SU-DHL-6 (cell line): ENCODE data around the gene NUSAP1.

Experiments
- H2AFZ ChIP-seq: fragments of 200-600 bp; sonication (generic); 2 replicates; pipeline ENCODE4 v1.6.1; 2014; ENCODE audit warnings: low read depth, mild to moderate bottlenecking, moderate library complexity, mixed read lengths, antibody characterized with exemption, low read length; ENCODE audit not compliant: severe bottlenecking
- H3F3A ChIP-seq: fragments of 200-600 bp; shearing (Covaris generic); 2 replicates; pipeline ENCODE4 v1.6.0; 2016; ENCODE audit warnings: antibody characterized with exemption, mild to moderate bottlenecking; ENCODE audit not compliant: insufficient read depth
- H3K27ac ChIP-seq: fragments of 200-600 bp; sonication (generic); 2 replicates; pipeline ENCODE4 v1.5.1; 2016; ENCODE audit warnings: low read depth, mild to moderate bottlenecking, low read length, moderate library complexity, mixed read lengths
- H3K27me3 ChIP-seq: fragments of 200-600 bp; sonication (generic), shearing (Covaris generic); 2 replicates; pipeline ENCODE4 v1.6.0; 2014; ENCODE audit warnings: mild to moderate bottlenecking, low read length
- H3K36me3 ChIP-seq: fragments of 200-600 bp; sonication (generic); 2 replicates; pipeline ENCODE4 v1.6.1; 2014; ENCODE audit warnings: mild to moderate bottlenecking, low read length, mixed read lengths
- H3K4me2 ChIP-seq: fragments of 300-600, 200-600 bp; shearing (Covaris generic), sonication (generic); 2 replicates; pipeline ENCODE4 v1.6.0; 2014; ENCODE audit warnings: low read length, low read depth, mild to moderate bottlenecking; ENCODE audit not compliant: poor library complexity, severe bottlenecking
- H3K4me3 ChIP-seq: fragments of 200-600 bp; sonication (generic); 2 replicates; pipeline ENCODE4 v1.5.1; 2014; ENCODE audit warnings: antibody characterized with exemption, low read length, mild to moderate bottlenecking, mixed read lengths; ENCODE audit not compliant: insufficient read depth, poor library complexity, severe bottlenecking
- H3K79me2 ChIP-seq: fragments of 200-600 bp; sonication (generic); 2 replicates; pipeline ENCODE4 v1.6.1; 2014; ENCODE audit warnings: mild to moderate bottlenecking, low read length, moderate library complexity; ENCODE audit not compliant: insufficient read depth
- H3K9ac ChIP-seq: fragments of 200-600 bp; sonication (generic); 2 replicates; pipeline ENCODE4 v1.7.0; 2014; ENCODE audit warnings: mild to moderate bottlenecking, low read length
- H3K9me2 ChIP-seq: fragments of 200-600 bp; sonication (generic); replicated peaks from 2 replicates; pipeline ENCODE4 v1.6.1; 2014; ENCODE audit warnings: low read length; ENCODE audit not compliant: insufficient read depth
- H3K9me3 ChIP-seq: fragments of 200-600 bp; sonication (generic); 2 replicates; pipeline ENCODE4 v1.6.1; 2014; ENCODE audit warnings: low read length, mixed read lengths; ENCODE audit not compliant: insufficient read depth
- H4K20me1 ChIP-seq: fragments of 200-600 bp; sonication (generic); 2 replicates; pipeline ENCODE4 v1.6.1; 2014; ENCODE audit warnings: low read depth, mild to moderate bottlenecking, antibody characterized with exemption, low read length, moderate library complexity, mixed read lengths
- EZH2phosphoT487 ChIP-seq: fragments of 200-600 bp; sonication (generic), shearing (Covaris generic); conservative IDR thresholded peaks from 2 replicates; pipeline ENCODE4 v1.6.1; 2018; ENCODE audit warnings: mild to moderate bottlenecking, antibody characterized with exemption, low read length, moderate library complexity, mixed read lengths
- TF ChIP-seq, protein P1 (sequence below): fragments of 200-600 bp; sonication (generic); IDR thresholded peaks from one replicate; pipeline ENCODE4 v1.5.1; 2017; ENCODE audit warnings: antibody characterized with exemption, mild to moderate bottlenecking, low read length, moderate library complexity; ENCODE audit not compliant: insufficient read depth, poor library complexity, severe bottlenecking

NUSAP1 gene

DNA sequence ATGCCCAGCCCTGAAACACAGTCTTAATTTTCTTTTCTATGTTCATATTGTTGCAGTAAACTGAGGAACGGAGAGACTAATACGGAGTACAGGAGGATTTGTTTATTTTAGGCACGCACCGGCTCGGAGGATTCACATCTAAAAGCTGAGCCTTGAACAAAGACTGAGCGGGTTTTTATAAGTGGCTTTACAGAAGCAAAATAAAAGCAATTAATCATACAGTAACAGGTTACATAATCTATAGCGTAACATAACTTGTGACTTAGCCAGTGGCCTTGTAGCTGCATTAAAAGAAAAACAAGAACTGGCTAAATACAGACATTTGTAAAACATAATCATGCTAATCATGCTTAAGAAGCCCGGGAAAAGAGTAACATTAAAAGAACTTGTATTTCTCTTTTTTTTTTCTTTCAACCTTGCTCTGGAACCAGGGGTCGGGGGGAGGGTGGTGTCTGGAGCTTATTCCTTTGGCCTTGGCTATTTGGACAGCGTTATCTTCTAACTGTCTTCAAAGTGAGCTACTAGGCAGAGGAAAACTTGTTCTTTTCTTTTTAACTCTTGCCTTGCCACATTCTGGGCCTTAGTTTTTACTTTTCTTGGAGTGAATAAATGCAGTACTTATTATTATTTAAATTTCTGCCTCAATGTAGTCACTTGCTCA, 17.5 kb downstream of the NUSAP1 start:
- Histone ChIP-seq H3K4me2 (no peak overlapping the region), H3K9me3 (no peaks in the 10 kb centered on the region), H3K4me3 (no peak overlapping the region), H3K9me2 (no peaks in the 10 kb centered on the region), H4K20me1 (0 out of 2 replicates have a peak, but pooled peaks cover 6% of the 10 kb centered on the region), H2AFZ (no peak overlapping the region), H3K36me3 (peaks cover 52% of the 10 kb centered on the region), H3K9ac (no peak overlapping the region), H3K27ac (no peak overlapping the region), H3F3A (peaks cover 13% of the 10 kb centered on the region; the same call in 1 of the 2 replicates), H3K79me2 (peaks cover 36% of the 10 kb centered on the region), H3K27me3 (no peaks in the 10 kb centered on the region)
- TF ChIP-seq, protein P1, sequence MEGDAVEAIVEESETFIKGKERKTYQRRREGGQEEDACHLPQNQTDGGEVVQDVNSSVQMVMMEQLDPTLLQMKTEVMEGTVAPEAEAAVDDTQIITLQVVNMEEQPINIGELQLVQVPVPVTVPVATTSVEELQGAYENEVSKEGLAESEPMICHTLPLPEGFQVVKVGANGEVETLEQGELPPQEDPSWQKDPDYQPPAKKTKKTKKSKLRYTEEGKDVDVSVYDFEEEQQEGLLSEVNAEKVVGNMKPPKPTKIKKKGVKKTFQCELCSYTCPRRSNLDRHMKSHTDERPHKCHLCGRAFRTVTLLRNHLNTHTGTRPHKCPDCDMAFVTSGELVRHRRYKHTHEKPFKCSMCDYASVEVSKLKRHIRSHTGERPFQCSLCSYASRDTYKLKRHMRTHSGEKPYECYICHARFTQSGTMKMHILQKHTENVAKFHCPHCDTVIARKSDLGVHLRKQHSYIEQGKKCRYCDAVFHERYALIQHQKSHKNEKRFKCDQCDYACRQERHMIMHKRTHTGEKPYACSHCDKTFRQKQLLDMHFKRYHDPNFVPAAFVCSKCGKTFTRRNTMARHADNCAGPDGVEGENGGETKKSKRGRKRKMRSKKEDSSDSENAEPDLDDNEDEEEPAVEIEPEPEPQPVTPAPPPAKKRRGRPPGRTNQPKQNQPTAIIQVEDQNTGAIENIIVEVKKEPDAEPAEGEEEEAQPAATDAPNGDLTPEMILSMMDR, result no peak
- TF ChIP-seq EZH2phosphoT487, result no peak

DNA sequence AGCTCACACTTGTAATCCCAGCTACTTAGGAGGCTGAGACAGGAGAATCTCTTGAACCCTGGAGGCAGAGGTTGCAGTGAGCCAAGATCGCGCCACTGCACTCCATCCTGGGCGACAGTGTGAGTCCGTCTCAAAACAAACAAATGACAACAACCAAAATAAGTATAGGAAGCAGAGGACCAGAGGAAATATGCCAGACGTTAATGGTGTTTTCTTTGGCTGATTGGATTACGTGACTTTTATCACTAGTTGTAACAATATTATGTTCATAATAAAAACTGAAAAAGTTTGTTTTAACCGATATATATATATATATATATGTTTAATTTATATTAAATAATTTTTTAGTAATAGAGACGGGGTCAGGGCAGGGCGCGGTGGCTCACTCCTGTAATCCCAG, 21.7 kb downstream of the NUSAP1 start:
- no peak overlapping the region for H3K4me3 ChIP-seq
- H3K9me3 ChIP-seq, result no peaks in the 10 kb centered on the region
- H3K4me2 ChIP-seq, result no peak overlapping the region
- H3K27ac ChIP-seq, result no peak overlapping the region
- H2AFZ ChIP-seq, result no peak overlapping the region
- H3K36me3 ChIP-seq, result peaks cover 67% of the 10 kb centered on the region
- H3K27me3 ChIP-seq, result no peaks in the 10 kb centered on the region
- H4K20me1 ChIP-seq, result 0 out of 2 replicates have a peak, but pooled peaks cover 6% of the 10 kb centered on the region
- no peak for TF ChIP-seq EZH2phosphoT487
- TF ChIP-seq, protein P1, result no peak
- H3K9me2 ChIP-seq, result no peaks in the 10 kb centered on the region
- H3K9ac ChIP-seq, result no peak overlapping the region
- H3F3A ChIP-seq, result peaks cover 18% of the 10 kb centered on the region; the same call in 1 of the 2 replicates
- 0 out of 2 replicates have a peak, but pooled peaks cover 14% of the 10 kb centered on the region for H3K79me2 ChIP-seq

DNA sequence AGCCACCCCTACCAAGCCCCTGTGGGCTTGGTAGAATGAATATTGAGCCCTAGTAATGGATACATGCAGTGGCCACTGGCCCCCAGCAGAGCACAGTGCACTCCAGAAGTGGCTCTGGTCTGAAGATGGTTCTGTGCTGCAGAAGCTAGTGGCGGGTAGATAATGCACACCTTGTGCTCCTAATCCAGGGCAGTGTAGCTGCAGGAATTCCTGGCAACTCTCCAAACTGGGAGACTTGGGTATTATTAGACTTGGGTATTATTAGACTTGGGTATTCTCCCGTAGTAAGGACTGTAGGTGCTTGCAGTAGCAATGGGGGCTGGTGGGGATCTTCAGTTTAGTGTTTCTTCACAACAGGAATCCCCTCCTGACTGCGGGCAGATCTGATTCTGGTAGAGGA, 34.7 kb downstream of the NUSAP1 start:
- no peak overlapping the region for H3K9ac ChIP-seq
- H3K36me3 ChIP-seq, result peaks cover 45% of the 10 kb centered on the region; the same call in 1 of the 2 replicates

More for the DNA sequence above, 34.7 kb downstream of the NUSAP1 start:
- Histone ChIP-seq H3K4me3 (no peak overlapping the region), H3K4me2 (no peak overlapping the region), H4K20me1 (no peaks in the 10 kb centered on the region), H3K9me3 (no peaks in the 10 kb centered on the region), H3F3A (peaks cover 9% of the 10 kb centered on the region; the same call in 1 of the 2 replicates), H3K27ac (no peak overlapping the region), H3K27me3 (no peaks in the 10 kb centered on the region), H3K79me2 (0 out of 2 replicates have a peak, but pooled peaks cover 3% of the 10 kb centered on the region), H3K9me2 (no peaks in the 10 kb centered on the region), H2AFZ (no peak overlapping the region)
- TF ChIP-seq, protein P1, result no peak
- no peak for TF ChIP-seq EZH2phosphoT487
